NCI-H1417 (cell line): Measurements from ENCODE around the gene SLCO1B1.
"Not testable (repeated sequence)": the region's sequence is repeated elsewhere in the genome, so short reads cannot be mapped to it uniquely, and the experiment has no call there.

Source experiments
- DNase-seq, 3 experiments: peaks; one replicate each; lab custom pipeline; 2025; lab: John Stamatoyannopoulos, UW

Gene SLCO1B1

GRCh38 chr12:21130998-21131397, at the start of gene SLCO1B1:
Gene SLCO1B1 (plus strand): TSS chr12:21131194. CDS start chr12:21141575, 10,381 bp downstream.
- DNase-seq = no peak

GRCh38 chr12:21084753-21085152, 46.2 kb upstream of the SLCO1B1 start:
- not testable (repeated sequence) for DNase-seq

GRCh38 chr12:21111732-21112131, 19.3 kb upstream of the SLCO1B1 start:
- no peak for DNase-seq

- DNase-seq = no peak
These were observed 17.7 kb upstream of the SLCO1B1 start for GRCh38 chr12:21113266-21113665.

GRCh38 chr12:21117995-21118394, 13.0 kb upstream of the SLCO1B1 start:
- DNase-seq = no peak

- DNase-seq = no peak
These were observed 12.2 kb upstream of the SLCO1B1 start for GRCh38 chr12:21118760-21119159.

- no peak for DNase-seq
These were observed 1.6 kb upstream of the SLCO1B1 start for GRCh38 chr12:21129351-21129750.

GRCh38 chr12:21129906-21130305, 1.1 kb upstream of the SLCO1B1 start:
- no peak for DNase-seq

GRCh38 chr12:21137318-21137999, 6.5 kb downstream of the SLCO1B1 start:
- not testable (repeated sequence) for DNase-seq

GRCh38 chr12:21138016-21138415, 7.0 kb downstream of the SLCO1B1 start:
- no peak for DNase-seq

GRCh38 chr12:21144309-21144708, 13.3 kb downstream of the SLCO1B1 start:
- DNase-seq = no peak

GRCh38 chr12:21149861-21150260, 18.9 kb downstream of the SLCO1B1 start:
- not testable (repeated sequence) for DNase-seq

- no peak for DNase-seq
These were observed 20.2 kb downstream of the SLCO1B1 start for GRCh38 chr12:21151184-21151583.

GRCh38 chr12:21155522-21156351, 24.7 kb downstream of the SLCO1B1 start:
- DNase-seq = peak in 1 of 3 experiments; percentile 18

GRCh38 chr12:21165048-21165447, 34.1 kb downstream of the SLCO1B1 start:
- no peak for DNase-seq

GRCh38 chr12:21169878-21170472, 39.0 kb downstream of the SLCO1B1 start:
- peak; percentile 29 to 74 (median 44) for DNase-seq

GRCh38 chr12:21172079-21172478, 41.1 kb downstream of the SLCO1B1 start:
- no peak for DNase-seq

GRCh38 chr12:21183721-21184275, 52.8 kb downstream of the SLCO1B1 start:
- DNase-seq = no peak

GRCh38 chr12:21190016-21190415, 59.0 kb downstream of the SLCO1B1 start:
- no peak for DNase-seq

GRCh38 chr12:21214433-21214832, 83.4 kb downstream of the SLCO1B1 start:
- DNase-seq = not testable (repeated sequence)

GRCh38 chr12:21219206-21219605, 88.2 kb downstream of the SLCO1B1 start:
- DNase-seq = no peak

GRCh38 chr12:21220266-21220665, 89.3 kb downstream of the SLCO1B1 start:
- no peak for DNase-seq
